Aortic smooth muscle cell (primary cell): ENCODE results near the gene THOC1. TPM values are rescaled to one million over a fixed set of nuclear protein-coding genes. Genes with fewer than 3 reads are reported as not detected.

Experiments used
- total RNA-seq: library from RNA; depleted of rRNA; stranded (reverse); fragments of >200 nt; gene quantifications from 2 replicates; pipeline ENCODE4 v1.2.3, GENCODE V29; 2014

Gene THOC1
- 29.2 and 30.6 TPM in 2 replicates for total RNA-seq

DNA sequence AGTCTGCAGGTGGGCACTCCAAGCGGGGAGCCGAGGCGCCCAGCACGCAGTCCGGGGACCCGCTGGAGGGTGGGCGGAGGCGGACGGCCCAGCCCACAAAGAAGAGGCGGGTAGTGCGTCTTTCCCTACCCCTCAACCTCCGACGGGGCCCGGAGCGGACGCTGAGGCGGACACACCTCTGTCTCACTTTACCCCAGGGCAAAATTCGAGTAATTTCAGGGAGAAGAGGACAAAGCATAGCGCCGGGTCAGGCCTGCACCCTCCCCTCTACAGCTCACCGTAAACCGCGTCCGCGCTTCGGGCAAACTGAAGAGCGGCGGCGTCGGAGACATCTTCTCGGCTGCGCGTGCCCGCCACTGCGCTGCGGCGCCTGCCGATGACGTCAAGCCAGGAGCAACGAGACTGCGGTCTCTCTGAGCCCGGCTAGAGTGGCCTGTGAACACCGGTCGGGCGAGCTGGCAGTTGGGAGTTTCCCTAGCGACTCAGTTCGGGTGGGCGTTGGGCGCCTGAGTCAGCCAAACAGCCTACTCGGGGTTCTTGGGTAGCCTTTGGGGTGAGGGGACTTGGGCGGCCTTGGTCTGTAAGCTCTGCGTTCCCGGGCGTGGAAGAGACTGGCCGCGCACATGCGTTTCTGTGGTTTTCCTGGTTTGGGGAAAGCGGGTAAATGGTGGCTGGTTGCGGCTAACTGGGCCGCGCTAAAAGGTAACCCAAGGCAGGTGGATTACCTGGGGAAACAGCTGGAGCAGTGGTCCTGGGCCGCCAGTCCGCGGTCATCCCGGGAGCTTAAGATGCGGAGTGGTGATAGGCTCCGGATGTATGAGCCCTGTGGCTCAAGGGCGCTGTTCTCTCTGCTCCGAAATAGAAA, at the start of gene THOC1:
Gene THOC1 (minus strand): TSS at position 360 of the 865 bp plus-strand sequence. CDS start 28 bp downstream, at position 332.

Other genes starting within 250 kb of the THOC1 start
- gene TUBB8B, start 218.4 kb downstream of the THOC1 start, total RNA-seq: not detected in 2 replicates
- gene USP14, start 109.5 kb downstream of the THOC1 start, total RNA-seq: 17.6 and 39.5 TPM in 2 replicates
- gene COLEC12, start 232.7 kb upstream of the THOC1 start, total RNA-seq: 21.6 and 24.0 TPM in 2 replicates